ENCODE results near the gene ITM2C.

GRCh38 chr2:230875347-230876315 lies 10.9 kb downstream of the ITM2C start:
- no peak for TF ChIP-seq SIN3A (IDR thresholded peaks at IDR 0.05; ENCODE audit: borderline replicate concordance, insufficient read depth, low read length)
- no peak for TF ChIP-seq POLR2AphosphoS5 (IDR thresholded peaks at IDR 0.05; ENCODE audit: low read depth, low read length)
- TF ChIP-seq REST (IDR thresholded peaks at IDR 0.05; ENCODE audit: insufficient read depth in 1 of 2, low read depth in 2 of 2, low read length in 2 of 2), result no peak
- TF ChIP-seq FOXP2 (optimal IDR thresholded peaks at IDR 0.05; ENCODE audit: borderline replicate concordance, extremely low read depth, extremely low read length, insufficient read depth), result no peak
- no peak for TF ChIP-seq TAF1 (IDR thresholded peaks at IDR 0.05; ENCODE audit: borderline replicate concordance, insufficient read depth, low read length)

Measured in PFSK-1 (cell line).